Measurements from ENCODE around the gene SLC1A1. TPM values are rescaled to one million over a fixed set of nuclear protein-coding genes. Genes with fewer than 3 reads are reported as not detected.

The SLC1A1 gene
- total RNA-seq, 1 donor from 2014 or later, result 32.1 TPM

DNA sequence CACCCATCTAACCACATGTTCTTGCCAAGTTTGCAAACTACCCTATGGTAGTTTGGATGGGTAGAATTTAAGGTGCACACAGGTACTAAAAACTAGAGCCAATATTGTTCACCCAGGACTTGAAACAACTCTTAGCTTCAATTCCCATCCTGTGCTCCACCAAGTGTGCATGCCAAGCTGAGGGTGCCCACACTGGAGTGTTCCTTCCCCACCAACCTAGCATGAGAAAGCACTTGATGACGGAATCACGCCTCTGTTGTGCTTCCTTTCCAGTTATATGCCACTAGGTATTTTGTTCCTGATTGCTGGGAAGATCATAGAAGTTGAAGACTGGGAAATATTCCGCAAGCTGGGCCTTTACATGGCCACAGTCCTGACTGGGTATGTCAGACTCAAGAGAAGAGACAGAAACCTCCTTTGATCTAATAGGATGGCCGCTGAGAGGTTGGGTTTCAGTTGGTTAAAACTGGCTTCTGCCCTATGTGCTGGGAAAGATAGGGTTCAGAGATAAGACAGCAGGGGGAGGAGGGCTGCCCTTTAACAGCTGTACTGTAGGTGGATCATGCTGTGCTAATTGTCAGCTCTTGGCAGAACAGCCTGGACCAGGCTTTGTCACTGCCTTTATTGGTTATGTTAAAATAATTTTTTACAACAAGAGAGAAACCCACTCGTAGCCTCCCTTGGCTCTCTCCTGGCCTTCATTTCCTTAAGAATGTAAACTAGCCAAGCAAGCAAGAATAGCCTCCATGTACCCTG is 83.5 kb downstream of the SLC1A1 start:
- TF ChIP-seq, protein P1, sequence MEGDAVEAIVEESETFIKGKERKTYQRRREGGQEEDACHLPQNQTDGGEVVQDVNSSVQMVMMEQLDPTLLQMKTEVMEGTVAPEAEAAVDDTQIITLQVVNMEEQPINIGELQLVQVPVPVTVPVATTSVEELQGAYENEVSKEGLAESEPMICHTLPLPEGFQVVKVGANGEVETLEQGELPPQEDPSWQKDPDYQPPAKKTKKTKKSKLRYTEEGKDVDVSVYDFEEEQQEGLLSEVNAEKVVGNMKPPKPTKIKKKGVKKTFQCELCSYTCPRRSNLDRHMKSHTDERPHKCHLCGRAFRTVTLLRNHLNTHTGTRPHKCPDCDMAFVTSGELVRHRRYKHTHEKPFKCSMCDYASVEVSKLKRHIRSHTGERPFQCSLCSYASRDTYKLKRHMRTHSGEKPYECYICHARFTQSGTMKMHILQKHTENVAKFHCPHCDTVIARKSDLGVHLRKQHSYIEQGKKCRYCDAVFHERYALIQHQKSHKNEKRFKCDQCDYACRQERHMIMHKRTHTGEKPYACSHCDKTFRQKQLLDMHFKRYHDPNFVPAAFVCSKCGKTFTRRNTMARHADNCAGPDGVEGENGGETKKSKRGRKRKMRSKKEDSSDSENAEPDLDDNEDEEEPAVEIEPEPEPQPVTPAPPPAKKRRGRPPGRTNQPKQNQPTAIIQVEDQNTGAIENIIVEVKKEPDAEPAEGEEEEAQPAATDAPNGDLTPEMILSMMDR (conservative IDR thresholded peaks at IDR 0.05; ENCODE audit: low read depth, low read length), result no peak
- H3K4me3 ChIP-seq (ENCODE audit: low read depth, low read length), result no peak overlapping the region
- no peak for DNase-seq (ENCODE audit: low read depth)

DNA sequence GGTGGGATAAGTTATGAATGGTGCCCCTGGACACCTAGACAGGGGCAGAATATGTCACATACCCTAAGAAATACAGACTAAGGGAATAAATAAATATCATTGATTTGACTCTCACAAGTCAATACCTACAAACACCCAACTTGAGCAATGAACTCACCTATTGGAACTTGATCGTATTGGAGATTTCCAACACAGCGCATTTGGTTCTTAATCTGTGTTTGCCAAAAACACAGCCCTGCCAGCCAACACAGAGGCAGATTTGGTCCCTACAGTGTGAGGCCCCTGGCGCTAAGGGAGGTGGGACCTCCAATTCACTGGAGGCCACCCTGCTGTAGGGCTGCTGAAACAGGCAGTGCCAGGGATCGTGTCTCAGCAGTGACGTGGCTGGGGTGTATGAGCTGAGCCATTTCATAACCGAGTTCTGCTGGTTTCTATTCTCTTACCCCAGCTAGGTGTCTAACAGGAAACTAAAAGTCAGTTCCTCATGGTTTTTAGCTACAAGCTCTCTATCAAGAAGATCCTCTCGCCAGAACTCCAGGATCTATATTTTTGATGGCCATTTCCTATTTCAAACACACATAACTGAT is 84.5 kb downstream of the SLC1A1 start:
- DNase-seq (ENCODE audit: low read depth), result no peak
- TF ChIP-seq, protein P1 (conservative IDR thresholded peaks at IDR 0.05; ENCODE audit: low read depth, low read length), result no peak
- no peak overlapping the region for H3K4me3 ChIP-seq (ENCODE audit: low read depth, low read length)

DNA sequence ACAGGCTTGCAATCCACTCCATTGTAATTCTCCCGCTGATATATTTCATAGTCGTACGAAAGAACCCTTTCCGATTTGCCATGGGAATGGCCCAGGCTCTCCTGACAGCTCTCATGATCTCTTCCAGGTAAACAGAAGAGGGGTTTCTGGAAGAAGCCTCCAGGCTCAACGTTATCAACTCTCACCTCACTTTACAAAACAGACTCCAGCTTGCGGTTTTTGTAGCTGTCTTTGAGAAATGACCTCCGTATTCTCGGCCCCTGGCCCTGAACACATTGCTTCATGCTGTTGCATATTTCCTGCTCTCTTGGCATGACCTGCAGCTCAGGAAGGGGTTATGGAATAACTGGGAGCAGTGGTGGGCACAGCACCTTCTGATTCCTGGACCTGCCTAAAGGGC is 85.7 kb downstream of the SLC1A1 start:
- TF ChIP-seq, protein P1 (conservative IDR thresholded peaks at IDR 0.05; ENCODE audit: low read depth, low read length), result no peak
- H3K4me3 ChIP-seq (ENCODE audit: low read depth, low read length), result no peak overlapping the region
- no peak for DNase-seq (ENCODE audit: low read depth)

DNA sequence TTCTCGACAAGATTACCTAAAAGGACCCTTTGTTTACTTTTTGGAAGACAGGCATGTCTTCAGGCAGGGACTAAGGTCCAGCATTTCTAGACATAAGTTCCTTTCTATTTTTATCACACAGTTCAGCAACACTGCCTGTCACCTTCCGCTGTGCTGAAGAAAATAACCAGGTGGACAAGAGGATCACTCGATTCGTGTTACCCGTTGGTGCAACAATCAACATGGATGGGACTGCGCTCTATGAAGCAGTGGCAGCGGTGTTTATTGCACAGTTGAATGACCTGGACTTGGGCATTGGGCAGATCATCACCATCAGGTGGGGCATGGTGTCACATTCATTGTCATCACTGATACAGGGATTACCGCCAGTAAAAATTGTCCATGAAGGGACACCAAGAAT is 86.2 kb downstream of the SLC1A1 start:
- H3K4me3 ChIP-seq (ENCODE audit: low read depth, low read length), result no peak overlapping the region
- no peak for DNase-seq (ENCODE audit: low read depth)
- TF ChIP-seq, protein P1 (conservative IDR thresholded peaks at IDR 0.05; ENCODE audit: low read depth, low read length), result no peak

DNA sequence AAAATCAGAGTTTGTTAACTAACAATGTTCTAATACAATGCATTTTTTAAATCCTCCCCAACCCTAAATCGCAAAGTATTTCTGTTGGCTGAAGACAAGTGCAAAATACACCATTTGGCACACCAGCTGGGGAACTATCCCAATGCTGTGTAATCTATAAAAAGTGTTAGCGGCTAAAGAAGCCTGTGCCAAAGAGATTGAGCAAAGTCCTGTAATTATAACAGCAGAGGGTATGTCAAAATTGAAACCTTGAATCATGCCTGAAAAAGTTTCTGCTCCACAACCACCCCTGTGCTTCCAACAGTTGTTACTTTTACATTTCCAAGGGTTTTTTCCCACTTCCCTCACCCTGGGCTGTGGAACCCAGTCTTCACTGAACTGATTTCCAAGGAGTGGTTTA is 88.7 kb downstream of the SLC1A1 start:
- no peak for DNase-seq (ENCODE audit: low read depth)
- TF ChIP-seq, protein P1 (conservative IDR thresholded peaks at IDR 0.05; ENCODE audit: low read depth, low read length), result no peak
- no peak overlapping the region for H3K4me3 ChIP-seq (ENCODE audit: low read depth, low read length)

DNA sequence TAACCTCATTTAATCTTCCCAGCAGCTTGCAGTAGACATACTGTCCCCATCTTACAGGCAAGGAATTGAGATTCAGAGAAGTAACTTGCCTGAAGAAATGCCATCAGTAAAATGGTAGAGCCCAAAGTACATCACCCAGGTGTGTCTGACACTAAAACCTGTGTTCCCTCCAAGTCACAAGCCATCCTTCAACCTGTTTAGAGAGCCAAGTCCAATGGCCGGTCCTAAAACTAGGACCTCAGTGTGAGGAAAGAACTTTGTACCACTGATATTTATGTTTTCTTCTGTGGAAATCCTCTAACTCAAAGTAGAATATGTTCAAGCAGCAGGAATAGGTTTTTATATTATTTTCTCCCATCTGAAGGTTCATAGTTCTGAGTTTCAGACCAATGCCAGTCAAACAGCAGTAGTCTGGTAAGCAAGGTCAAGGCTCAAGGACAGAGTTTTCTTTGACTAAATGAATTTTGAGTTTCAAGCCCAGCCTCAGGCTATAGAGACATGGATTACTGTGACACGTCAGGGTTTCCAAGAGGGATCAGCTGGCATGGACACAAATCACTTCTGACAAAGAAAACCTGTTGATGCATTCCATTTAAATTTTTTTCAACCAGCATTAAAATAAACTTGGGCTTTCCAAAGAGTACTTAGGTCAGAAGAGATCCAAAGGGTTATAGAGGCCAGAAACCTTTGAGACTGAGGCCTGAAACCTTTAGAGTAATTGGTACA is 90.9 kb downstream of the SLC1A1 start:
- TF ChIP-seq, protein P1 (conservative IDR thresholded peaks at IDR 0.05; ENCODE audit: low read depth, low read length), result no peak
- no peak overlapping the region for H3K4me3 ChIP-seq (ENCODE audit: low read depth, low read length)
- DNase-seq (ENCODE audit: low read depth), result no peak

All from epithelial cell of proximal tubule (primary cell).